GM19468 (cell line): ENCODE data around the gene PRRX1.

Experiments used
- ATAC-seq: cut with Tn5 transposase; IDR thresholded peaks from one replicate; pipeline ENCODE4 v1.9.1; 2021; ENCODE audit warnings: mild to moderate bottlenecking, moderate library complexity, moderate number of reproducible peaks; ENCODE audit not compliant: unreplicated experiment; ENCODE audit errors: extremely low read depth

PRRX1 gene

DNA sequence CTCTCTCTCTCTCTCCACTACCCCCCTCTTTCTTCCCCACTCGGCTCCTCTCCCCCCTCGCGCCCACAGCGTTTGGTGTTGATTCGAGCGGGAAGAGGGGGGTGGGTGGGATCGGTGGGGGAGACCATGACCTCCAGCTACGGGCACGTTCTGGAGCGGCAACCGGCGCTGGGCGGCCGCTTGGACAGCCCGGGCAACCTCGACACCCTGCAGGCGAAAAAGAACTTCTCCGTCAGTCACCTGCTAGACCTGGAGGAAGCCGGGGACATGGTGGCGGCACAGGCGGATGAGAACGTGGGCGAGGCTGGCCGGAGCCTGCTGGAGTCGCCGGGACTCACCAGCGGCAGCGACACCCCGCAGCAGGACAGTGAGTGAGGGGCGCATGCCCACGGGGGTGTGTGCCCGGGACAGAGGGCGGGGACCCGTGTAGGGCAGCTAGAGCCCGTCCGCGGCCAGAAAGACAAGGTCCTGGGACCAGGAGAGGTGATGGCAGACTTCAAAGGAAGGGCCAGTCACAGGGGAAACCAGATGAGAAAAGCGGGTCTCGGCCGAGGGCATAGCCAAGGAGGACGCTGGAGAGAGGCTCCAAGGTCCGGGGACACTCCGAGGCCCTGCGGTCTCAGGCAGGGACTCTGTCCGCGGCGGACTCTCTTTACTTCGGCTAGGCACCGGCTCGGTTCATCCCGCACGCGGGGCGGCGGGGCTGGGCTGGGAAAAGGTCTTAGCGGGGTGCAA is at the start of gene PRRX1:
Gene PRRX1 (plus strand): TSS at position 39 of the 735 bp plus-strand sequence. CDS start 88 bp downstream, at position 127.
- ATAC-seq = no peak

DNA sequence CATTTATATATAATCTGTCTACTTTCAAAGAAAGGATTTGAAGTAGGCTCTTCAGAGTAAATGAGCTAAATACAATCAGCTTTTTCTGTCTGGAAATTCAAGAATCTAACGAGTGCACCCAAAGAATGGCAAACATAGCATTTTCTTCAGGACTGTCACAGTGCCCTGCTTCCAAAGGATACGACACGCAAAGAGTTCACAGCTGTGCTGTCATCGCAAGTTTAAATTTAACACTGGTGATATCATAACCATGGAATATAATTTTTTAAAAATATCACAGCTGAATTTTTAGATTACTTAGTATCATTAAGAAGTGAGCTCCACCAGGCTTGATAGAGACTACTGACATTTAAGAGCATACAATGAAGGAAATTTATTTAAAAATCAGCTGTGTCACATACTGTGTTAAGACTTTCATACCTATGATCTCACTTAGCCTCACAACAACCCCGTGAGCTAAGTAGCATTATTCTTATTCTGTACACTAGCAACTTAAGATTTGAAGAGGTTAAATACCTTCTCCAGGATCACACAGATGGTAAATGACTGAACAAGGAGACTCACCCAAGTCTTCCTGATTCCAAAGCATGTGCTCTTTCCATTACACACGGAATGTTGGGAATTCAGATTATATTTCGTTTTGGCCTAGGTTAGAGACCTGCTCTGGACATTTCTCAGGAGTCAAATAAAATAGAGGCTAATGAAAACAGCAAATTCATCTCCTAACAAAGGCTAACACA is 46.2 kb upstream of the PRRX1 start:
- no peak for ATAC-seq

DNA sequence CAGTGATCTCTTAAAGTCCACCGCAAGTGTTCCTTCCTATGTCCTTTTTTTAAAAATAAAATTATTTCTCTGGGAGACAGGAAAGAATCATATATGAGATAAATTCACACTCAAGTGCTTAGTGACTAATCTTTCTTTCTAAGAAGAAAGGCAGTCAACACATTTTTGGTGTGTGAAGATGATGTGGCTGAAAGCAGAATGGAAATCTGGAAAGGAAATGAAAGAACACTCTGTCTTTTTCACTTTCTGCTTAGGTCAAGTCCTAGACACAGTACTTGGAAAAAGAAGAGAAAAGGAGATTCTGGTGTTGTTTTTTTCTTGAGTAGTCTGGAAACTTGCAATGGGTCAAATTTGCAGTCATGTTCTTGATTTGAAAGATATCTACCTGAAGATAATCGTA is 45.5 kb upstream of the PRRX1 start:
- ATAC-seq = no peak

DNA sequence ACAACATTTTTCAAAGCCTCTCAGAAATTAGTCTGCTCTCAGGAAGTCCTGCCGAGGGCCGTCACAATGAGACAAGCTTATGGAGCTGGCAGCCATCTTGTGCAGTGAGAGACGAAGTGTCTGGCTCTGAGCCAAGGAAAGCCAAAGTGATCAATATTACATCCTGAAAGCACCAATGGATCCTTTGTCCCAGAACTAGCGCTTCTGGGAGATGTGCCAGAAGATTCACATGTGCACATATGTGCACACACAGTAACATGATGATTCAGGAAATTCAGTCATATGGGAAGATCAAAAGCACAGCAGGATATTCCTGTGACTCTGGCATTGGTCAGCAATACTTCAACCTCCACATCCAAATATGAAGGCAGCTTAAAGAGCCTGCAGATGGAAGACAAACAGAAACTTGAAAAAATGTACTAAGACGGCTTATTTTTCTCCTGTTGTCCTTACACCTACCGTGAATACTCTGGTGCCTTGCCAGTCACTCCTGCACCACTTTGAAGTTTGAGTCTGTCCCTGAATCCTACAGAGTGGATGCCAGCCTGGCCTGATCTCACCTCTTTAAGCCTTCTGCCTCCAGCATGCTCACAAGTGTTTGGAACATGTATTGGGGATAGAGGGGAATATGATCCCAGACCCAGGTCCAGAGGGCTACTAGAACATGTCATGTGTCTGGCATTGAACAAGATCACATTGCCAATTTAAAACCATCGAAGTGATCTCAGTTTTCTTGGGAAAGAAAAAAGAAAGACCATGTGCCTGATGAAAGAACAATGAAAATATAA is 44.5 kb upstream of the PRRX1 start:
- ATAC-seq = no peak

DNA sequence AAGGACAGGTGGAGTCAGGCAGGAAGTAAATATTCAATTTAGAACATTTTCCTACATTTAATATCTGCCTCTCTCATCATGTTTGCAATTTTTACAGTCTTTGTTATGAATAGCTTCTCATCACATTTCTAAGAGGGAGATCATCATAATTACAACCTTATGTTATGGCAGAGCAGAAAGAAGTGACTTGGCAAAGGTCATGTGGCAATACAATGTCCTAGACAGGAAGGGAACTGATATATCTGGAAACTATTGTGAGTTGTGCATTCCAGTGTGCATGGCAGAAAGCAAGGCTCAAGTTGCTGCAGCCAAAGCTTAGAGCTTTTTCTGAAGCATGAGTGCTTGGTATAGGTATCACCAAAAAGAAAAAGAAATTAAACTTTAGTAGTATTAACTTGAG is 43.8 kb upstream of the PRRX1 start:
- ATAC-seq = no peak

DNA sequence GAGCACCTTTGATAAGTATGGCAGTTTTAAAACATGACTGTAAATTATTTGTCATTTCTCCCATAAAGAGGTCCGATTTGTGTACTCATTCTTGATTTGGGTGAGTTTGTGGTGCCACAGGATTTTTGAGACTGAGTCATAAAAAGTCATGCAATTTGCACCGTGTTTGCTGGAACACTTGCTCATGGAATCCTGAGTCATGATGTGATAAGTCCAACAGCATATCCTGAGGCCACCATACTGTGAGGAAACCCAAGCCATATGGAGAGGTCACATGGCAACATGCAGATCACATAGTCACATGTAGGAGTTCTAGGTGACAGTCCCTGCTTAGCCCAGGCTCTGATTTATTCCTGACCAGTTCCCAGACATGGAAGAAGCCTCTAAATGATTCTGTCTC is 40.8 kb upstream of the PRRX1 start:
- no peak for ATAC-seq

- no peak for ATAC-seq
These were observed 39.8 kb upstream of the PRRX1 start for GRCh38 chr1:170624146-170624545.

DNA sequence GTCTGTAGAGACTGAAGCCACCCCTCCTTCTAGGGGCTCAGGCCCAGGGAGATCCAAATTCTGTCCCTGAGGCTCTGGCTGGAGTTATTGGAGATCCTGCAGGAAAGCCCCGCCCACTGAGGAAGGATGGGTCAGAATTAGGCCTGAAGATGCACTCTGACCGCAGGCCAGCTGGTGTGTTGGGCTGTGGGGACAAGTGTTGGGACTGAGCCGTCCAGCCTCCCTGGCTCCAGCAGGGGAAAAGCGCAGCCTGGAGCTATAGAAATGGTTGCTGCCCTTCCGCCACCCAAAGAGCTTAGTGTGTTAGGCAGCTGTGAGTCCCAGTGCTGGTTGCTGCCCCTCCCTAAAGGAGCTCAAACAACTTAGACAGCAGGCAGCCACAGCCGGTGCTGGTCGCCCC is 33.0 kb upstream of the PRRX1 start:
- no peak for ATAC-seq

GRCh38 chr1:170634293-170634692 is 29.6 kb upstream of the PRRX1 start:
- ATAC-seq = no peak

- no peak for ATAC-seq
These were observed 29.0 kb upstream of the PRRX1 start for GRCh38 chr1:170634824-170635410.

- ATAC-seq = no peak
These were observed 23.4 kb upstream of the PRRX1 start for GRCh38 chr1:170640581-170640980.

DNA sequence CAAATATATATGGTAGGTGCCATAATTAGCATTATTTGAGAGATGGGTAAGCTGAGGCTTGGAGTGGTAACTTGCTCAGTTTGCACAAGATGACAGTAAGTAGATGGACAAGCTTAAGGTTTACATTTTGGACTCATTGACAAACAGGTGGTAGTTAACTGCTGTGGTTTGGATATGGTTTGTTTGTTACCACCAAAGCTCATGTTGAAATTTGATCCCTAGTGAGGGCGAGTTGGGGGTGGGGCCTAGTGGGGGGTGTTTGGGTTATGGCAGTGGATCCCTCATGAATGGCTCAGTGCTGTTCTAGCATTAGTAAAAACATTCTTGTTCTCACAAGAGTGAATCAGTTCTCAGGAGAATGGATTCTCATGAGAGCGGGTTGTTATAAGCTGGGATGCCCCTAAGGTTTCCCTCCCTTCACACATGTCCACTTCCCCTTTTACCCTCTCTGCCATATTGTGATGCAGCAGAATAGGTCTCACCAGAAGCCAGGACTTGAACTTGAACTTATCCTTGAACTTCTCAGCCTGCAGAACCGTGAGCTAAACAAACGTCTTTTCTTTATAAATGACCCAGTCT is 6.6 kb upstream of the PRRX1 start:
- ATAC-seq = no peak

- ATAC-seq = no peak
These were observed 4.4 kb upstream of the PRRX1 start for GRCh38 chr1:170659399-170660035.

DNA sequence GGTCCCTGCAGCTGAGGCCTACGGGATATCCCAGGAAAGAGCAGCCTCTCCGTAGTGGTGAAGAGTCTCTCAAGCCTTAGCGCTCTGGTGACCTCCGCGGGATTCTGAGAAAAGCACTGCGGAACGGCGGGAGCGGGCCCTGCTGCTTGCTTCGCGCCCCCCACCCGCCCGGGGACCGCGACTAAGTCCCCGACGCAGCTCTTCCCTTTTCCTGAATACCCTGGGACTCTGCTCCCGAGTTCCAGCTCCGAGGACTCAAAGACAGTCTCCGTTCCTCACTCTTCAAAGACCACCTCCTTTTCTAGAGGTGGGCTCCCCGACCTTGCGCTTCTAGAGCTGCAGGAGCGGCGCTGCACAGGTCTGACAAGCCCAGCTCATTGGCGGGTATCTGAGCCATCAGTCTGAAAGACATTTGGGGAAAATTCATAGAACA is 3.6 kb upstream of the PRRX1 start:
- no peak for ATAC-seq

DNA sequence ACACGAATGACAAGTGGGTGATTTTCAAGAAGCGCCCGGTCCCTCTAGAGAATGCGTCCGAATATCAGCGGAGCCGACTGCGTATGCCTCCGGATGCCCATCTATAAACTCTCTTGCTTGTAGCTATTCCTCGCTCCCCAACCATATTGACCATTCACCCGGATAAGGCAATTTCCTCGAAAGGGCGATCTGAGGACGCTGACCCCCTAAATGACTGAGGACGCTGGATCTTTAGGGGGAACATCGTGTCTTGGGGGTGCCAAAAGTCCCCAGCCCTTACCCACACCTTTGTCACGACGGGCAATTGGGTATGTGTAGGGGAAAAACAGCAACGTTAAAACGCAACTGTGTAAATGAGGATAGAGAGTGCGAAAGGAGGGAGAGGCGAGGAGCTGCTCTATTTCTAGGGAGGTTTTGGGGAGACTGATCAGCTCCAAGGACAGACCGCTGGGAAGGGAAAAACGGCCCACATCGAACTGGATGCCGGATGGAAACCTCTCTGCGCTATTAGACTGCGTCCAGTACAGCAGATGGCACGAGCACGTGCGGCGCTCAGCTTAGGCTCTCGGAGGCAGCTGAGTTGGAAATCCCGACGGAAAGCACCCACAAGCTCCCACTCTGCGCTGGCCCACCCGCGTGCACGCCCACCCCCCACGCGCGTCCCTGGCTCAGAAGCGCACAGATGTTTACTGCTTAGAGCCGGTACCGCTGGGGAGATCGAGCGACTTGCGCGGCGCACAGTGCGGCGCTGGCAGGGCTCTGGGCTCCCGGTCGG is 2.9 kb upstream of the PRRX1 start:
- no peak for ATAC-seq

DNA sequence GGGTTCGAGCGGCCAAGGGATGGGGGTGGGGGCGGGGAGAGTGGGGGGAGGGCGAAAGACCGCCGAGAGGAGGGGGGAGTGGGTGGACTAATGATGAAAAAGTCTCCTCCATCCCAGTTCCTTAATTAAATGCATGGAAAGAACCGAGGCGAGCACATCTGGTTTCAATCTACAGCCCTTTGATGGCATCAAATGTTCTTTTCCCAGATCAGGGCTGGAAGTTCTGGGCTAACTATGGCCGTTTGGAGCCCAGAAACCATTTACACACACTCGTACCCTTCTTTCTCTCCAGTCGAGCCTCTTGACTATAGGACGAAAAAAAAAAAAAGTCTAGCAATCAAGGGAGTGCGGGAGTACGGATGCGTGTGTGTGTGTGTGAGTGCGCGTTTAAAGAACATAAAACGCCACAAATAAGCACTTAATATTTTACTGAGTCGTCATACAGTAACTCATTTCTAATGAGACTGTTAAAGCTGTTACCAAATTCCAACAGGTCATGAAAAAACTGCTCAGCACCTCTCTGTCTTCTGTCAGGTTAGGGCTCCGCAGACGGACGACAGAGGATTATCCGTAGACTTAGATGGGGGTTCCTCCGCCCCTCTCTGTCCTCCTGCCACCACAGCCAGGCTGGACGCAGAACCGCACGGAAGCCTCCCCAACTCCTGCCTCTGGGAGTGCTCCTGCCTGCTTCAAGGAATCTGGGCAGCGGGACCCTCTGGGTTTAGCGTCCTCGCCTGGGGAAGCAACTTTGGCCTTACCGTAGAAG is 2.1 kb upstream of the PRRX1 start:
- ATAC-seq = no peak

- no peak for ATAC-seq
These were observed 1.1 kb upstream of the PRRX1 start for GRCh38 chr1:170662561-170663403.
